HepG2 (cell line): ENCODE results near the gene BCL2A1. TPM values are rescaled to one million over a fixed set of nuclear protein-coding genes. Genes with fewer than 3 reads are reported as not detected.

Experiments used
- ATAC-seq: fragments of 200-7000 bp; cut with Tn5 transposase; 3 replicates; pipeline ENCODE4 v1.9.1; 2020; ENCODE audit warnings: mild to moderate bottlenecking, moderate library complexity
- BruUV-seq: library from RNA; stranded (reverse); fragments of 400-500 nt; replicated peaks from 2 replicates; lab custom pipeline; 2021; lab: Mats Ljungman, UMichigan
- CTCF ChIA-PET: fragments of 300-600 bp; formaldehyde crosslinking; extraction: SDS; loops from one replicate; lab custom pipeline; 2021; ENCODE audit warnings: low total read pairs, inconsistent platforms, low intra/inter-chr PET ratio; lab: Yijun Ruan, JAX
- POLR2A ChIA-PET: fragments of 350-600 bp; sonication (Branson Sonifier 250); formaldehyde crosslinking; loops from one replicate; lab custom pipeline; 2020; ENCODE audit warnings: antibody characterized with exemption, inconsistent platforms; lab: Yijun Ruan, JAX
- DNase-seq: peaks from one replicate; pipeline ENCODE4 v3.0.0-alpha.2; 2015; ENCODE audit warnings: low spot score
- FAIRE-seq: peaks from 3 replicates; lab custom pipeline; 2011; peaks lifted over from hg19 to GRCh38; lab: Jason Lieb, UNC
- H2AFZ ChIP-seq: one replicate; pipeline ENCODE4 v1.6.1; 2011; ENCODE audit warnings: low read length, inconsistent platforms
- H3K27ac ChIP-seq: fragments of 300-600 bp; 3 replicates; pipeline ENCODE4 v1.8.0; 2011; ENCODE audit warnings: mixed run types, mild to moderate bottlenecking, mixed read lengths, low read length, inconsistent platforms; ENCODE audit not compliant: insufficient read depth; ENCODE audit errors: extremely low read length
- H3K27me3 ChIP-seq, 2 experiments: fragments of 200-600 bp in 1 of 2; 2 replicates in 1 of 2; 3 replicates in 1 of 2; pipeline versions ENCODE4 v1.6.0 to v1.8.0; 2011; ENCODE audit warnings: low read length in 2 of 2, mild to moderate bottlenecking in 2 of 2, moderate library complexity in 2 of 2, inconsistent platforms in 1 of 2; ENCODE audit not compliant: insufficient read depth in 2 of 2, control insufficient read depth in 1 of 2
- H3K36me3 ChIP-seq, 2 experiments: fragments of 200-600 bp in 1 of 2; replicated peaks in 1 of 2; 2 replicates in 1 of 2; 3 replicates in 1 of 2; pipeline versions ENCODE4 v1.5.1 to v1.8.0; 2011; ENCODE audit warnings: low read length in 2 of 2, inconsistent platforms in 1 of 2; ENCODE audit not compliant: insufficient read depth in 2 of 2, control insufficient read depth in 1 of 2
- H3K4me1 ChIP-seq: 2 replicates; pipeline ENCODE4 v1.5.1; 2012; ENCODE audit warnings: low read length, inconsistent platforms; ENCODE audit not compliant: insufficient read depth
- H3K4me2 ChIP-seq: 2 replicates; pipeline ENCODE4 v1.6.0; 2011; ENCODE audit warnings: low read depth, low read length, inconsistent platforms
- H3K4me3 ChIP-seq, 3 experiments: fragments of 200-600 bp in 1 of 3; sonication (generic), shearing (Covaris generic) in 1 of 3; replicated peaks in 1 of 3; 2 replicates each; pipeline ENCODE4 v1.5.1; 2011 to 2016; ENCODE audit warnings: low read length in 3 of 3, inconsistent platforms in 2 of 3, low read depth in 2 of 3, mild to moderate bottlenecking in 2 of 3, control low read depth in 1 of 3, mixed read lengths in 1 of 3; ENCODE audit not compliant: insufficient read depth in 1 of 3
- H3K79me2 ChIP-seq: one replicate; pipeline ENCODE4 v1.6.1; 2011; ENCODE audit warnings: low read length, inconsistent platforms; ENCODE audit not compliant: insufficient read depth
- H3K9ac ChIP-seq: 2 replicates; pipeline ENCODE4 v1.6.0; 2011; ENCODE audit warnings: mild to moderate bottlenecking, low read depth, low read length, inconsistent platforms; ENCODE audit not compliant: insufficient read depth
- H3K9me3 ChIP-seq: 2 replicates; pipeline ENCODE4 v1.5.1; 2012; ENCODE audit warnings: mild to moderate bottlenecking, low read length
- H4K20me1 ChIP-seq: 2 replicates; pipeline ENCODE4 v1.6.0; 2011; ENCODE audit warnings: inconsistent platforms, mild to moderate bottlenecking, low read length, moderate library complexity; ENCODE audit not compliant: insufficient read depth
- BCL6 ChIP-seq: IDR thresholded peaks from 2 replicates; pipeline ENCODE4 v1.6.1; 2016; ENCODE audit warnings: missing genetic modification reagents, missing compliant biosample characterization
- CBX1 ChIP-seq: IDR thresholded peaks from one replicate; pipeline ENCODE4 v1.6.1; 2016; ENCODE audit warnings: antibody characterized with exemption, low read depth
- CEBPB ChIP-seq: IDR thresholded peaks from 2 replicates; pipeline ENCODE4 v1.6.1; 2011; ENCODE audit warnings: low read depth, low read length, improper control_type of control experiment, borderline replicate concordance
- EP300 ChIP-seq, 3 experiments: sonication (generic) in 1 of 3; formaldehyde crosslinking in 1 of 3; IDR thresholded peaks; 2 replicates each; pipeline versions ENCODE4 v1.5.1 to v1.6.1; 2011 to 2020; ENCODE audit warnings: low read depth in 2 of 3, low read length in 2 of 3, borderline replicate concordance in 1 of 3, improper control_type of control experiment in 1 of 3, mild to moderate bottlenecking in 1 of 3, missing genetic modification reagents in 1 of 3, moderate library complexity in 1 of 3
- FOXP1 ChIP-seq, 2 experiments: fragments of 450-650 bp in 1 of 2; IDR thresholded peaks; 2 replicates each; pipeline ENCODE4 v1.6.1; 2017 to 2018; ENCODE audit warnings: antibody characterized with exemption in 1 of 2
- HNF4A ChIP-seq: sonication (generic); formaldehyde crosslinking; IDR thresholded peaks from 2 replicates; pipeline ENCODE4 v1.4.0; 2020; ENCODE audit warnings: missing genetic modification reagents
- JARID2 ChIP-seq: sonication (generic); formaldehyde crosslinking; IDR thresholded peaks from 2 replicates; pipeline ENCODE4 v1.8.1; 2023; ENCODE audit warnings: missing genetic modification reagents, inconsistent platforms; ENCODE audit not compliant: insufficient replicate concordance
- RARA ChIP-seq: IDR thresholded peaks from 2 replicates; pipeline ENCODE4 v1.6.1; 2016; ENCODE audit warnings: missing genetic modification reagents, missing compliant biosample characterization
- SIX4 ChIP-seq: sonication (generic); formaldehyde crosslinking; IDR thresholded peaks from 2 replicates; pipeline ENCODE4 v1.4.0; 2020; ENCODE audit warnings: missing genetic modification reagents
- THRA ChIP-seq: sonication (generic); formaldehyde crosslinking; IDR thresholded peaks from 2 replicates; pipeline ENCODE4 v1.4.0; 2020; ENCODE audit warnings: missing genetic modification reagents, borderline replicate concordance
- ZBTB20 ChIP-seq: sonication (generic); formaldehyde crosslinking; IDR thresholded peaks from 2 replicates; pipeline ENCODE4 v1.8.1; 2023; ENCODE audit warnings: missing genetic modification reagents, low read depth, mild to moderate bottlenecking, borderline replicate concordance
- ZFP91 ChIP-seq: sonication (generic); formaldehyde crosslinking; IDR thresholded peaks from 2 replicates; pipeline ENCODE4 v1.9.0; 2022; ENCODE audit warnings: missing genetic modification reagents, mild to moderate bottlenecking, borderline replicate concordance
- ZNF337 ChIP-seq: sonication (generic); formaldehyde crosslinking; IDR thresholded peaks from 2 replicates; pipeline ENCODE4 v1.5.1; 2020; ENCODE audit warnings: missing genetic modification reagents, low read depth, mild to moderate bottlenecking, borderline replicate concordance
- ZNF790 ChIP-seq: sonication (generic); formaldehyde crosslinking; IDR thresholded peaks from 2 replicates; pipeline ENCODE4 v1.8.0; 2022; ENCODE audit warnings: missing genetic modification reagents, mild to moderate bottlenecking, borderline replicate concordance
- WGBS: methylation state at CpG from one replicate; pipeline ENCODE4 v1.1.6; 2017; ENCODE audit warnings: low lambda C conversion rate; 5-methylcytosine and 5-hydroxymethylcytosine counted together
- in situ Hi-C: cut with HindIII; loops from 2 replicates; pipeline ENCODE4 v1.10.0; 2017; ENCODE audit warnings: low pct_unique_long_range_greater_than_20kb; ENCODE audit not compliant: extremely low pct_ligation_motif_present
- intact Hi-C: fragments of 100-400 bp; cut with micrococcal nuclease; formaldehyde crosslinking; loops from one replicate; pipeline ENCODE4 v1.10.0; 2022; ENCODE audit not compliant: unreplicated experiment
- polyA plus RNA-seq, 8 experiments: library from polyadenylated mRNA; depleted of rRNA in 3 of 8; stranded (reverse) in 7 of 8; unstranded in 1 of 8; fragments of >200 nt; fragmentation: Illumina TruSeq in 4 of 8; extraction: Trizol in 4 of 8; gene quantifications; 2 replicates each; pipeline versions ENCODE4 v1.2.1 to v1.2.3, GENCODE V29; 2011 to 2016; ENCODE audit warnings: low read depth in 4 of 8, missing spikeins in 1 of 8, mixed read lengths in 1 of 8; ENCODE audit not compliant: insufficient read depth in 1 of 8
- total RNA-seq, 5 experiments: library from RNA; depleted of rRNA; stranded (reverse); fragments of >200 nt; fragmentation: Illumina TruSeq; extraction: Trizol; gene quantifications; 2 replicates each; pipeline ENCODE4 v1.2.3, GENCODE V29; 2016; ENCODE audit warnings: low read depth in 1 of 5
- TF ChIP-seq, protein P1 (sequence below): sonication (generic); formaldehyde crosslinking; IDR thresholded peaks from 2 replicates; pipeline ENCODE4 v1.4.0; 2020; ENCODE audit warnings: mild to moderate bottlenecking, missing genetic modification reagents

The BCL2A1 gene
- total and polyA plus RNA-seq, 2 of the 13 experiments (the other 11 are each of a cell fraction or from before 2014, with no cell fraction given) = 0.08 to 0.31 TPM

DNA sequence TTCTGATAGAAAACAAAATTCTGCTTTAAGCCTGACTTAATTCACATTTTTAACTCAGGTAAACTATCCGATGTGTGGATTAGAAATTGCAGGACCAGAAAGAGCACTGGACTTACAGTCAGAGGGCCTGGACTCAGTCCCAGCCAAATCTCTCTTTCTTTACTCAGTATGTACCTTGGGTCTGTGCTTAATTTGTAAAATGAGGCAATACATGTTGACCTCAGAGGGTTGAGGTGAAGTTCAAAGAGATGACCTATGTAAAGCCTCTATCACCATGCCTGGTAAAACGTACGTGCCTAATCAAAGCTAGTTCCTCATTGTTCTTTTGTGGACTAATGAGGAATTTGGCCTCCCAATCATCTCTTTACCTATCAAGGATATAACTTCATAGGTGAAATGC, 1.9 kb upstream of the BCL2A1 start (continued):
- TF ChIP-seq THRA (CRISPR knock-in tag) = peak; percentile 45; the same call in 1 of the 2 replicates
- TF ChIP-seq CEBPB = peak; percentile 59; the same call in 1 of the 2 replicates
- TF ChIP-seq JARID2 (CRISPR knock-in tag) = no peak
- peak in 1 of 2 experiments; percentile 36; a peak in 1 of 4 replicates for TF ChIP-seq EP300 (IDR thresholded peaks at IDR 0.05; ENCODE audit: low read depth in 2 of 2, low read length in 2 of 2)
- no peak for TF ChIP-seq EP300 (CRISPR knock-in tag; IDR thresholded peaks at IDR 0.05; ENCODE audit: borderline replicate concordance)
- TF ChIP-seq BCL6 (CRISPR knock-in tag) = peak; percentile 53; the same call in 1 of the 2 replicates
- TF ChIP-seq CBX1 = no peak
- 0 out of 2 replicates have a peak, but pooled peaks have one; percentile 8 for TF ChIP-seq HNF4A (CRISPR knock-in tag)
- TF ChIP-seq ZBTB20 (CRISPR knock-in tag) = no peak
- no peak for TF ChIP-seq SIX4 (CRISPR knock-in tag)
- peak; percentile 85 for TF ChIP-seq RARA (CRISPR knock-in tag)

- Histone ChIP-seq H3K27ac (no peak overlapping the region), H4K20me1 (no peaks in the 10 kb centered on the region), H2AFZ (no peak overlapping the region), H3K4me3 (no peak overlapping the region), H3K4me2 (no peak overlapping the region), H3K9ac (no peak overlapping the region), H3K27me3 (no peaks in the 10 kb centered on the region), H3K9me3 (no peaks in the 10 kb centered on the region), H3K79me2 (no peaks in the 10 kb centered on the region), H3K36me3 (no peaks in the 10 kb centered on the region), H3K4me1 (peaks cover 60% of the 10 kb centered on the region)
- in situ Hi-C loops = no loop called here
- ATAC-seq (no peak), DNase-seq (no peak), FAIRE-seq (no peak)
- BruUV-seq = no TSS peak
- POLR2A ChIA-PET = no interaction called here
- CTCF ChIA-PET = no interaction called here
- 93% methylated on average over 1 of the region's 1 CpG for WGBS
- intact Hi-C loops = no loop called here
- TF ChIP-seq ZNF790 (no peak), ZFP91 (no peak), FOXP1 (IDR thresholded peaks at IDR 0.05) (no peak), FOXP1 (CRISPR knock-in tag; IDR thresholded peaks at IDR 0.05) (no peak), ZNF337 (no peak)
- TF ChIP-seq, protein P1, sequence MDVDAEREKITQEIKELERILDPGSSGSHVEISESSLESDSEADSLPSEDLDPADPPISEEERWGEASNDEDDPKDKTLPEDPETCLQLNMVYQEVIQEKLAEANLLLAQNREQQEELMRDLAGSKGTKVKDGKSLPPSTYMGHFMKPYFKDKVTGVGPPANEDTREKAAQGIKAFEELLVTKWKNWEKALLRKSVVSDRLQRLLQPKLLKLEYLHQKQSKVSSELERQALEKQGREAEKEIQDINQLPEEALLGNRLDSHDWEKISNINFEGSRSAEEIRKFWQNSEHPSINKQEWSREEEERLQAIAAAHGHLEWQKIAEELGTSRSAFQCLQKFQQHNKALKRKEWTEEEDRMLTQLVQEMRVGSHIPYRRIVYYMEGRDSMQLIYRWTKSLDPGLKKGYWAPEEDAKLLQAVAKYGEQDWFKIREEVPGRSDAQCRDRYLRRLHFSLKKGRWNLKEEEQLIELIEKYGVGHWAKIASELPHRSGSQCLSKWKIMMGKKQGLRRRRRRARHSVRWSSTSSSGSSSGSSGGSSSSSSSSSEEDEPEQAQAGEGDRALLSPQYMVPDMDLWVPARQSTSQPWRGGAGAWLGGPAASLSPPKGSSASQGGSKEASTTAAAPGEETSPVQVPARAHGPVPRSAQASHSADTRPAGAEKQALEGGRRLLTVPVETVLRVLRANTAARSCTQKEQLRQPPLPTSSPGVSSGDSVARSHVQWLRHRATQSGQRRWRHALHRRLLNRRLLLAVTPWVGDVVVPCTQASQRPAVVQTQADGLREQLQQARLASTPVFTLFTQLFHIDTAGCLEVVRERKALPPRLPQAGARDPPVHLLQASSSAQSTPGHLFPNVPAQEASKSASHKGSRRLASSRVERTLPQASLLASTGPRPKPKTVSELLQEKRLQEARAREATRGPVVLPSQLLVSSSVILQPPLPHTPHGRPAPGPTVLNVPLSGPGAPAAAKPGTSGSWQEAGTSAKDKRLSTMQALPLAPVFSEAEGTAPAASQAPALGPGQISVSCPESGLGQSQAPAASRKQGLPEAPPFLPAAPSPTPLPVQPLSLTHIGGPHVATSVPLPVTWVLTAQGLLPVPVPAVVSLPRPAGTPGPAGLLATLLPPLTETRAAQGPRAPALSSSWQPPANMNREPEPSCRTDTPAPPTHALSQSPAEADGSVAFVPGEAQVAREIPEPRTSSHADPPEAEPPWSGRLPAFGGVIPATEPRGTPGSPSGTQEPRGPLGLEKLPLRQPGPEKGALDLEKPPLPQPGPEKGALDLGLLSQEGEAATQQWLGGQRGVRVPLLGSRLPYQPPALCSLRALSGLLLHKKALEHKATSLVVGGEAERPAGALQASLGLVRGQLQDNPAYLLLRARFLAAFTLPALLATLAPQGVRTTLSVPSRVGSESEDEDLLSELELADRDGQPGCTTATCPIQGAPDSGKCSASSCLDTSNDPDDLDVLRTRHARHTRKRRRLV (CRISPR knock-in tag) = no peak
Observed at GRCh38 chr15:79970181-79970580, 815 bp downstream of the BCL2A1 start.
